COLO829 (cell line): ENCODE data around the gene BAK1.
"Not testable (repeated sequence)": the region's sequence is repeated elsewhere in the genome, so short reads cannot be mapped to it uniquely, and the experiment has no call there.

Experiments
- DNase-seq: peaks from one replicate; pipeline ENCODE4 v3.0.0; 2012; ENCODE audit warnings: low spot score

The BAK1 gene

DNA sequence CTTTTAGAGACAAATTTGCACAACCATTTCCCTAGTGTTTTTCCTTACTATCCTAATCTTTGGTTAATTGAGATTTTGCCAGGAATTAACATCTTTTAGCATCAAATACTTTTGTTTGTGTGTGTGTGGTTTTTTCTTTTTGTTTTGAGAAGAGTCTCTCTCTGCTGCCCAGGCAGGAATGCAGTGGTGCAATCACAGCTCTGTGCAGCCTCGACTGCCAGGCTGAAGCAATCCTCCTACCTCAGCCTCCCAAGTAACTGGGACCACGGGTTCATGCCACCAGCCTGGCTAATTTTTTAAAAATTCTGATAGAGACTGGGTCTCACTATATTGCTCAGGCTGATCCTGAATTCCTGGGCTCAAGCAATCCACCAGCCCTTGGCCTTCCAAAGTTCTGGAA lies 28.5 kb downstream of the BAK1 start:
- DNase-seq: no peak

GRCh38 chr6:33549896-33550295 lies 30.2 kb downstream of the BAK1 start:
- no peak for DNase-seq

GRCh38 chr6:33549196-33549595 lies 30.9 kb downstream of the BAK1 start:
- DNase-seq: no peak

DNA sequence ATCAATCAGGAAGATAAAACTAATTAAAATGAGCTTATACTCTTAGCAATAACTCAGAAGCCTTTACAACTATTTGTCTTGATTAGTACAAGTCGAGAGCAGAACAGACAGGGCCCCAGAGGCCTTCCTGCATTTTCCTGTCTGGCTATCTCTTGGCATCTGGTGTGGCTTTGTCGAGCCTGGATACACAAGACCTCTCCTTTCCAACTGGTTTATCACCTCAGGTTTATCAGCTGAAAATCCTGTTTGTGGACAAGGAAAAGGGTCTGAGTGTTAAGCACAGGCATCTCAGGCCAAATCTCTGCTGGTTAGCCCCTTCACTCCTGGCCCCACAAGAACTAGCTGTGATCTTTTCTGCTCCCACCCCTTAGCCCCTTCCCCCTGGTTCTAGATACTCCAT lies 32.6 kb downstream of the BAK1 start:
- DNase-seq: no peak

DNA sequence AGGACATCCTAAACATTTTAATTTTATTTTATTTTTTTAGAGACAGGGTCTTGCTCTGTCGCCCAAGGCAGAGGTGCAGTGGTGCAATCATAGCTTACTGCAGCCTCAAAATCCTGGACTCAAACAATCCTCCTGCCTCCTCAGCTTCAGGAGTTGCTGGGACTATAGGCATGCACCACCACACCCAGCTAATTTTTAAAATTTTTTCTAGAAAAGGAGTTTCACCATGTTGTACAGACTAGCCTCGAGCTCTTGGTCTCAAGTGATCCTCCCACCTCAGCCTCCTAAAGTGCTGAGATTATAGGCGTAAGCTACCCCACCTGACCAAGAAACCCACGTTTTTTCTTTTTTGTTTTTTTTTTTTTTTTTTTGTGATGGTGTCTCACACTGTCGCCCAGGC lies 33.3 kb downstream of the BAK1 start:
- DNase-seq: no peak

GRCh38 chr6:33545292-33545691 lies 34.8 kb downstream of the BAK1 start:
- DNase-seq: not testable (repeated sequence)

GRCh38 chr6:33543116-33543515 lies 37.0 kb downstream of the BAK1 start:
- DNase-seq: no peak

- no peak for DNase-seq
These were observed 39.3 kb downstream of the BAK1 start for GRCh38 chr6:33540768-33541167.

- DNase-seq: no peak
These were observed 45.4 kb downstream of the BAK1 start for GRCh38 chr6:33534702-33535101.

DNA sequence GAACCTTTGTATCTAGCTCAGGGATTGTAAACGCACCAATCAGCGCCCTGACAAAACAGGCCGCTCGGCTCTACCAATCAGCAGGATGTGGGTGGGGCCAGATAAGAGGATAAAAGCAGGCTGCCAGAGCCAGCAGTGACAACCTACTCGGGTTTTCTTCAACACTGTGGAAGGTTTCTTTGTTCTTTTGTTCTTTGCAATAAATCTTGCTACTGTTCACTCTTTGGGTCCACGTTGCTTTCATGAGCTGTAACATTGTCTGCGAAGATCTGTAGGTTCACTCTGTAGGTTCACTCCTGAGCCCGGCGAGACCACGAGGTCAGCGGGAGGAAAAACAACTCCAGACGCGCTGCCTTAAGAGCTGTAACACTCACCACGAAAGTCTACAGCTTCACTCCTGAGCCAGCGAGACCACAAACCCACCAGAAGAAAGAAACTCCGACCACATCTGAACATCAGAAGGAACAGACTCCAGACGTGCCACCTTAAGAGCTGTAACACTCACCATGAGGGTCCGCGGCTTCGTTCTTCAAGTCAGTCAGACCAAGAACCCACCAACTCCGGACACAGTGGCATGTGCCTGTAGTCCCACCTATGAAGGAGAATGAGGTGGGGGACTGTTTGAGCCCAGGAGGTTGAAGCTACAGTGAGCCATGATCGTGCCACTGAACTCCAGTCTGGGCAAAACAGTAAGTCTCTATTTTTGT lies 46.8 kb downstream of the BAK1 start:
- not testable (repeated sequence) for DNase-seq

- not testable (repeated sequence) for DNase-seq
These were observed 47.6 kb downstream of the BAK1 start for GRCh38 chr6:33532431-33532830.

DNA sequence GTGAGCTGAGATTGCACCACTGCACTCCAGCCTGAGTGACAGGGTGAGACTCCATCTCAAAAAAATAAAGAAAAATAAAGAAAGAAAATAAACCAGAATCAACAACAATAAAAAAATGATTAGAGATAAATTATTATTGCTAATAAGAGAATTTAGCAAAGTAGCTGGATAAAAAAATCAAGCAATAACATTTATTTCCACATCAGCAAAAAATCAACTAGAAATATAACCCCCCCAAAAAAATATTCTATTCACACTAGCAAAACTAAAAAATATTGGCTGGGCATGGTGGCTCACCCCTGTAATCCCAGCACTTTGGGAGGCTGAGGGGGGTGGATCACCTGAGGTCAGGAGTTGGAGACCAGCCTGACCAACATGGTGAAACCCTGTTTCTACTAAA lies 49.5 kb downstream of the BAK1 start:
- not testable (repeated sequence) for DNase-seq
